Muscle of back (tissue), 13 donors: ENCODE data around the gene JDP2. TPM values are rescaled to one million over a fixed set of nuclear protein-coding genes. Genes with fewer than 3 reads are reported as not detected.
"Not testable (repeated sequence)": the region's sequence is repeated elsewhere in the genome, so short reads cannot be mapped to it uniquely, and the experiment has no call there.

Experiments used
- DNase-seq, 3 donors: peaks; one replicate each; pipeline versions ENCODE4 v3.0.0 to v3.0.0-alpha.2; 2013
- long read RNA-seq, 9 donors: transcript quantifications; one replicate each; lab custom pipeline, GENCODE V29; 2026
- polyA plus RNA-seq, 10 donors: library from polyadenylated mRNA; unstranded; fragments of 120-200 nt; gene quantifications; one replicate each; pipeline ENCODE4 v1.2.1, GENCODE V29; 2013; ENCODE audit not compliant: insufficient read length in 10 of 10

Gene JDP2
- polyA plus RNA-seq, result 10 to 100 TPM; 41.2 to 65.0 (median 46.5) TPM
- long read RNA-seq, donor 1, full-length matches to known transcripts, result 21 of 21 reads
- long read RNA-seq, donor 1, partial matches to known transcripts, result 0 of 21 reads
- long read RNA-seq, donor 1, other reads (novel, unspliced or antisense), result 0 of 21 reads
- long read RNA-seq, donor 2, full-length matches to known transcripts, result 15 of 25 reads
- long read RNA-seq, donor 2, partial matches to known transcripts, result 10 of 25 reads
- long read RNA-seq, donor 2, other reads (novel, unspliced or antisense), result 0 of 25 reads
- long read RNA-seq, donor 3, result 0 reads
- long read RNA-seq, donor 4, transcript JDP2-206 (4 exons, 631 nt), result major isoform, 20 of 20 reads
- long read RNA-seq, donor 4, partial matches to known transcripts, result 0 of 20 reads
- long read RNA-seq, donor 4, other reads (novel, unspliced or antisense), result 0 of 20 reads
- long read RNA-seq, donor 5, transcript JDP2-206 (4 exons, 631 nt), result major isoform, 29 of 76 reads
- long read RNA-seq, donor 5, partial matches to known transcripts, result 47 of 76 reads
- long read RNA-seq, donor 5, other reads (novel, unspliced or antisense), result 0 of 76 reads
- long read RNA-seq, donor 6, transcript JDP2-206 (4 exons, 631 nt), result major isoform, 30 of 36 reads
- long read RNA-seq, donor 6, partial matches to known transcripts, result 6 of 36 reads
- long read RNA-seq, donor 6, other reads (novel, unspliced or antisense), result 0 of 36 reads
- long read RNA-seq, donor 7, full-length matches to known transcripts, result 20 of 20 reads
- long read RNA-seq, donor 7, partial matches to known transcripts, result 0 of 20 reads
- long read RNA-seq, donor 7, other reads (novel, unspliced or antisense), result 0 of 20 reads
- long read RNA-seq, donor 8, transcript JDP2-206 (4 exons, 631 nt), result major isoform, 17 of 23 reads
- long read RNA-seq, donor 8, partial matches to known transcripts, result 5 of 23 reads
- long read RNA-seq, donor 8, other reads (novel, unspliced or antisense), result 0 of 23 reads
- long read RNA-seq, donor 9, partial matches to known transcripts, result 0 of 1 reads
- long read RNA-seq, donor 9, other reads (novel, unspliced or antisense), result 0 of 1 reads

- peak; percentile 90 to 96 (median 95) for DNase-seq
These were observed at the start of gene JDP2 for GRCh38 chr14:75427482-75428229. Gene JDP2, plus strand, starts transcription at chr14:75428022. Its CDS starts 9,899 bp downstream, at chr14:75437921.

- no peak for DNase-seq
These were observed 48.4 kb upstream of the JDP2 start for GRCh38 chr14:75379246-75379929.

- no peak for DNase-seq
These were observed 47.9 kb upstream of the JDP2 start for GRCh38 chr14:75379930-75380270.

GRCh38 chr14:75380656-75381055 is 47.2 kb upstream of the JDP2 start:
- DNase-seq, result no peak

GRCh38 chr14:75381642-75382041 is 46.2 kb upstream of the JDP2 start:
- DNase-seq, result no peak

- DNase-seq, result not testable (repeated sequence)
These were observed 44.6 kb upstream of the JDP2 start for GRCh38 chr14:75383219-75383618.

GRCh38 chr14:75383721-75384120 is 44.1 kb upstream of the JDP2 start:
- no peak for DNase-seq

- DNase-seq, result no peak
These were observed 38.1 kb upstream of the JDP2 start for GRCh38 chr14:75389679-75390078.

- no peak for DNase-seq
These were observed 37.6 kb upstream of the JDP2 start for GRCh38 chr14:75390183-75390582.

- no peak for DNase-seq
These were observed 35.9 kb upstream of the JDP2 start for GRCh38 chr14:75391953-75392352.

- DNase-seq, result no peak
These were observed 34.9 kb upstream of the JDP2 start for GRCh38 chr14:75392686-75393641.

GRCh38 chr14:75393794-75394193 is 34.0 kb upstream of the JDP2 start:
- no peak for DNase-seq

- no peak for DNase-seq
These were observed 32.0 kb upstream of the JDP2 start for GRCh38 chr14:75395862-75396261.

GRCh38 chr14:75399321-75399720 is 28.5 kb upstream of the JDP2 start:
- DNase-seq, result no peak

GRCh38 chr14:75399843-75400775 is 27.7 kb upstream of the JDP2 start:
- peak; percentile 72 to 80 (median 73) for DNase-seq

GRCh38 chr14:75401361-75401760 is 26.5 kb upstream of the JDP2 start:
- DNase-seq, result peak; percentile 81 to 96 (median 93)

- no peak for DNase-seq
These were observed 24.9 kb upstream of the JDP2 start for GRCh38 chr14:75402867-75403413.

- DNase-seq, result no peak
These were observed 23.0 kb upstream of the JDP2 start for GRCh38 chr14:75404847-75405246.
